HEK293 (cell line): ENCODE measurements around the gene AMOTL1.
A peak's percentile ranks its signal among the peaks of the same experiment; 100 is the strongest.

Experiments
- CTCF ChIA-PET: fragments of 350-600 bp; formaldehyde crosslinking; extraction: SDS; loops from one replicate; lab custom pipeline; 2021; ENCODE audit warnings: antibody characterized with exemption; lab: Yijun Ruan, JAX
- POLR2A ChIA-PET: fragments of 300-600 bp; formaldehyde crosslinking; extraction: SDS; loops from one replicate; lab custom pipeline; 2020; ENCODE audit warnings: antibody characterized with exemption, inconsistent platforms; lab: Yijun Ruan, JAX
- H3K27ac ChIP-seq: fragments of 200-500 bp; sonication (Bioruptor generic); 2 replicates; pipeline ENCODE4 v1.5.1; 2014; ENCODE audit warnings: low read depth, low read length, control low read depth, inconsistent platforms; ENCODE audit errors: extremely low read depth
- H3K36me3 ChIP-seq, 2 experiments: fragments of 200-500 bp in 1 of 2; sonication (Bioruptor generic) in 1 of 2; 1 replicate in 1 of 2; 2 replicates in 1 of 2; pipeline ENCODE4 v1.5.1; 2014 to 2017; ENCODE audit warnings: inconsistent platforms in 2 of 2, low read length in 2 of 2; ENCODE audit not compliant: control insufficient read depth in 2 of 2, insufficient read depth in 1 of 2
- H3K4me1 ChIP-seq: fragments of 200-500 bp; sonication (Bioruptor generic); 2 replicates; pipeline ENCODE4 v1.5.1; 2014; ENCODE audit warnings: mild to moderate bottlenecking, low read length, inconsistent platforms; ENCODE audit not compliant: control insufficient read depth, insufficient read depth
- H3K4me3 ChIP-seq: 2 replicates; pipeline ENCODE4 v1.5.1; 2011; ENCODE audit warnings: low read depth, mild to moderate bottlenecking, control low read depth, low read length, moderate library complexity
- H3K9me3 ChIP-seq: fragments of 200-500 bp; sonication (Bioruptor generic); 2 replicates; pipeline ENCODE4 v1.5.1; 2014; ENCODE audit warnings: low read depth, low read length, inconsistent platforms; ENCODE audit not compliant: control insufficient read depth, insufficient read depth
- BCL11A ChIP-seq: fragments of 450-650 bp; formaldehyde crosslinking; IDR thresholded peaks from 2 replicates; pipeline ENCODE4 v1.5.1; 2016; ENCODE audit warnings: low read depth, missing biosample characterization, missing genetic modification characterization
- FEZF1 ChIP-seq: fragments of 450-650 bp; formaldehyde crosslinking; IDR thresholded peaks from 2 replicates; pipeline ENCODE4 v1.5.1; 2016; ENCODE audit warnings: missing biosample characterization, missing genetic modification characterization
- GFI1B ChIP-seq: fragments of 450-650 bp; formaldehyde crosslinking; IDR thresholded peaks from 2 replicates; pipeline ENCODE4 v1.5.1; 2016; ENCODE audit warnings: missing biosample characterization, missing genetic modification characterization
- KLF16 ChIP-seq: fragments of 450-650 bp; formaldehyde crosslinking; IDR thresholded peaks from 2 replicates; pipeline ENCODE4 v1.5.1; 2017; ENCODE audit warnings: missing biosample characterization, missing genetic modification characterization
- PRDM1 ChIP-seq: fragments of 450-650 bp; formaldehyde crosslinking; IDR thresholded peaks from 2 replicates; pipeline ENCODE4; 2016; ENCODE audit warnings: missing biosample characterization, missing genetic modification characterization
- SCRT2 ChIP-seq: fragments of 450-650 bp; formaldehyde crosslinking; IDR thresholded peaks from 2 replicates; pipeline ENCODE4 v1.5.1; 2016; ENCODE audit warnings: missing biosample characterization, missing genetic modification characterization
- SETDB1 ChIP-seq: IDR thresholded peaks from one replicate; pipeline ENCODE4 v1.6.1; 2017; ENCODE audit warnings: mild to moderate bottlenecking, low read length, moderate library complexity, mixed read lengths; ENCODE audit not compliant: insufficient read length
- ZEB2 ChIP-seq: fragments of 450-650 bp; formaldehyde crosslinking; IDR thresholded peaks from 2 replicates; pipeline ENCODE4 v1.5.1; 2016; ENCODE audit warnings: missing biosample characterization, missing genetic modification characterization
- ZIC2 ChIP-seq: fragments of 450-650 bp; formaldehyde crosslinking; IDR thresholded peaks from 2 replicates; pipeline ENCODE4 v1.5.1; 2016; ENCODE audit warnings: missing biosample characterization, missing genetic modification characterization
- ZNF2 ChIP-seq: fragments of 450-650 bp; formaldehyde crosslinking; IDR thresholded peaks from 2 replicates; pipeline ENCODE4 v1.5.1; 2016; ENCODE audit warnings: missing biosample characterization, missing genetic modification characterization
- ZNF202 ChIP-seq: fragments of 450-650 bp; formaldehyde crosslinking; IDR thresholded peaks from 2 replicates; pipeline ENCODE4 v1.5.1; 2016; ENCODE audit warnings: missing biosample characterization, missing genetic modification characterization, borderline replicate concordance
- ZNF211 ChIP-seq: fragments of 450-650 bp; formaldehyde crosslinking; IDR thresholded peaks from 2 replicates; pipeline ENCODE4 v1.5.1; 2016; ENCODE audit warnings: low read depth, missing biosample characterization, missing genetic modification characterization
- ZNF248 ChIP-seq: fragments of 450-650 bp; formaldehyde crosslinking; IDR thresholded peaks from 2 replicates; pipeline ENCODE4 v1.5.1; 2017; ENCODE audit warnings: missing biosample characterization, missing genetic modification characterization
- ZNF350 ChIP-seq: fragments of 450-650 bp; formaldehyde crosslinking; IDR thresholded peaks from 2 replicates; pipeline ENCODE4 v1.5.0; 2017; ENCODE audit warnings: missing biosample characterization, mild to moderate bottlenecking, missing genetic modification characterization
- ZNF37A ChIP-seq: fragments of 450-650 bp; IDR thresholded peaks from 2 replicates; pipeline ENCODE4 v1.5.1; 2018; ENCODE audit warnings: missing biosample characterization, missing genetic modification characterization
- ZNF510 ChIP-seq: fragments of 450-650 bp; formaldehyde crosslinking; IDR thresholded peaks from 2 replicates; pipeline ENCODE4 v1.5.1; 2018; ENCODE audit warnings: mild to moderate bottlenecking, missing genetic modification characterization, missing biosample characterization; ENCODE audit not compliant: insufficient replicate concordance
- ZNF768 ChIP-seq: fragments of 450-650 bp; formaldehyde crosslinking; IDR thresholded peaks from 2 replicates; pipeline ENCODE4 v1.5.1; 2018; ENCODE audit warnings: missing biosample characterization, mild to moderate bottlenecking, missing genetic modification characterization
- TF ChIP-seq, protein P1 (sequence below): fragments of 450-650 bp; formaldehyde crosslinking; IDR thresholded peaks from 2 replicates; pipeline ENCODE4 v1.5.1; 2017; ENCODE audit warnings: missing biosample characterization, mild to moderate bottlenecking, missing genetic modification characterization, moderate library complexity
- TF ChIP-seq, protein P2 (sequence below): sonication (generic); formaldehyde crosslinking; IDR thresholded peaks from 2 replicates; pipeline ENCODE4 v1.8.1; 2022; ENCODE audit warnings: mild to moderate bottlenecking, moderate library complexity, missing genetic modification reagents

Gene AMOTL1

GRCh38 chr11:94727819-94728218, 40.3 kb upstream of the AMOTL1 start:
- H3K27ac ChIP-seq, result no peak overlapping the region
- ChIA-PET POLR2A (no interaction called here), CTCF (no interaction called here)

DNA sequence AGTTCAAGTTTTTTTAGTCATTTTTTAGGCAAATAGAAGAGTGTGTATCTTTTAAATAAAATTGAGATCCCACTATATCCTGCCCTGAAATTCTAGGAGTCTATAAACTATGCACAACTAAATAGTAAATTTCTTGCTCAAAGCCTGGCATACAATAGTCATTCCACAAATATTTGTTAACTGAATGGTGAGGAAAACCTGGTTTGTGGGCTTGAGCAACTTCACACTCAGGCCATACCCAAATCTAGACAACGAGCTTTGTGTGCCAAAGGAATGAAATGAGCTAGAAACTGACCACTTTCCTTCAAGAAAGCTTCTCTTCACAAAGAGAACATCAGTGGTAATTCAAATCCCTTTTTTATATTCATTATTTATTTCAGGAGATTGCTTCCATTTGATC, 39.6 kb upstream of the AMOTL1 start:
- TF ChIP-seq ZNF37A (no peak), PRDM1 (tag by site-specific recombination) (no peak), ZNF211 (tag by site-specific recombination) (no peak), ZNF2 (no peak)
- TF ChIP-seq, protein P1, sequence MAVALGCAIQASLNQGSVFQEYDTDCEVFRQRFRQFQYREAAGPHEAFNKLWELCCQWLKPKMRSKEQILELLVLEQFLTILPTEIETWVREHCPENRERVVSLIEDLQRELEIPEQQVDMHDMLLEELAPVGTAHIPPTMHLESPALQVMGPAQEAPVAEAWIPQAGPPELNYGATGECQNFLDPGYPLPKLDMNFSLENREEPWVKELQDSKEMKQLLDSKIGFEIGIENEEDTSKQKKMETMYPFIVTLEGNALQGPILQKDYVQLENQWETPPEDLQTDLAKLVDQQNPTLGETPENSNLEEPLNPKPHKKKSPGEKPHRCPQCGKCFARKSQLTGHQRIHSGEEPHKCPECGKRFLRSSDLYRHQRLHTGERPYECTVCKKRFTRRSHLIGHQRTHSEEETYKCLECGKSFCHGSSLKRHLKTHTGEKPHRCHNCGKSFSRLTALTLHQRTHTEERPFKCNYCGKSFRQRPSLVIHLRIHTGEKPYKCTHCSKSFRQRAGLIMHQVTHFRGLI (tag by site-specific recombination), result no peak
- Histone ChIP-seq H3K27ac (no peak overlapping the region), H3K9me3 (no peaks in the 10 kb centered on the region), H3K4me1 (no peaks in the 10 kb centered on the region; the same call in 1 of the 2 replicates), H3K4me3 (no peak overlapping the region), H3K36me3 (no peaks in the 10 kb centered on the region)
- ChIA-PET CTCF (interaction anchor here (1.1 kb wide), 1 partner anchor 105 kb away, joined by 5 read pairs; no protein-coding TSS in a partner anchor), POLR2A (no interaction called here)

More at GRCh38 chr11:94727819-94728218, 40.3 kb upstream of the AMOTL1 start:
- Histone ChIP-seq H3K36me3 (no peaks in the 10 kb centered on the region), H3K4me1 (no peaks in the 10 kb centered on the region; the same call in 1 of the 2 replicates), H3K9me3 (no peaks in the 10 kb centered on the region), H3K4me3 (no peak overlapping the region)
- TF ChIP-seq SCRT2 (tag by site-specific recombination) (0 out of 2 replicates have a peak, but pooled peaks have one; percentile 35), ZEB2 (no peak)

- Histone ChIP-seq H3K36me3 (no peaks in the 10 kb centered on the region), H3K9me3 (no peaks in the 10 kb centered on the region), H3K27ac (no peak overlapping the region), H3K4me1 (no peaks in the 10 kb centered on the region; the same call in 1 of the 2 replicates), H3K4me3 (no peak overlapping the region)
- TF ChIP-seq ZNF350 (tag by site-specific recombination) (no peak), ZIC2 (tag by site-specific recombination) (no peak), KLF16 (tag by site-specific recombination) (no peak), ZNF768 (tag by site-specific recombination) (no peak), GFI1B (no peak), ZNF248 (tag by site-specific recombination) (no peak), ZNF202 (tag by site-specific recombination) (no peak), SETDB1 (no peak), BCL11A (tag by site-specific recombination) (no peak), FEZF1 (tag by site-specific recombination) (no peak), ZNF510 (no peak)
- TF ChIP-seq, protein P2, sequence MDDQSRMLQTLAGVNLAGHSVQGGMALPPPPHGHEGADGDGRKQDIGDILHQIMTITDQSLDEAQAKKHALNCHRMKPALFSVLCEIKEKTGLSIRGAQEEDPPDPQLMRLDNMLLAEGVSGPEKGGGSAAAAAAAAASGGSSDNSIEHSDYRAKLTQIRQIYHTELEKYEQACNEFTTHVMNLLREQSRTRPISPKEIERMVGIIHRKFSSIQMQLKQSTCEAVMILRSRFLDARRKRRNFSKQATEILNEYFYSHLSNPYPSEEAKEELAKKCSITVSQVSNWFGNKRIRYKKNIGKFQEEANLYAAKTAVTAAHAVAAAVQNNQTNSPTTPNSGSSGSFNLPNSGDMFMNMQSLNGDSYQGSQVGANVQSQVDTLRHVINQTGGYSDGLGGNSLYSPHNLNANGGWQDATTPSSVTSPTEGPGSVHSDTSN, result no peak
- ChIA-PET POLR2A (no interaction called here), CTCF (interaction anchor here (0.7 to 1.5 kb wide), 3 partner anchors 11 to 169 kb away, joined by 3 to 5 read pairs (median 3); no protein-coding TSS in a partner anchor)
Measured at GRCh38 chr11:94728966-94729751, 39.0 kb upstream of the AMOTL1 start.
